HUDEP-2 (cell line): ENCODE measurements around the gene ABCD1.
"Not testable (repeated sequence)": the region's sequence is repeated elsewhere in the genome, so short reads cannot be mapped to it uniquely, and the experiment has no call there.

Experiments
- DNase-seq, 76 experiments: peaks; one replicate each; lab custom pipeline; 2025; ENCODE audit not compliant: unreplicated experiment in 76 of 76; lab: John Stamatoyannopoulos, UW

The ABCD1 gene

GRCh38 chrX:153746991-153747390 is 22.3 kb downstream of the ABCD1 start:
- not testable (repeated sequence) for DNase-seq

GRCh38 chrX:153749017-153749416 is 24.4 kb downstream of the ABCD1 start:
- DNase-seq, result not testable (repeated sequence)

- no peak for DNase-seq
Measured at GRCh38 chrX:153750127-153750774, 25.6 kb downstream of the ABCD1 start.

GRCh38 chrX:153755136-153755535 is 30.5 kb downstream of the ABCD1 start:
- DNase-seq, result no peak

- no peak for DNase-seq
Measured at GRCh38 chrX:153761863-153762262, 37.2 kb downstream of the ABCD1 start.

GRCh38 chrX:153762626-153763173 is 38.0 kb downstream of the ABCD1 start:
- DNase-seq, result no peak

- DNase-seq, result no peak
Measured at GRCh38 chrX:153763298-153763932, 38.8 kb downstream of the ABCD1 start.

GRCh38 chrX:153763989-153764755 is 39.5 kb downstream of the ABCD1 start, which contains the start of gene PLXNB3:
Gene PLXNB3, plus strand, starts transcription at chrX:153764249. Its CDS starts 1,287 bp downstream, at chrX:153765536.
- peak in 73 of 76 experiments; percentile 0 to 79 (median 61) for DNase-seq

- DNase-seq, result no peak
Measured at GRCh38 chrX:153764786-153765137, 40.1 kb downstream of the ABCD1 start.

- DNase-seq, result peak in 69 of 76 experiments; percentile 2 to 71 (median 40)
Measured at GRCh38 chrX:153765138-153766079, 40.8 kb downstream of the ABCD1 start.

- peak in 64 of 76 experiments; percentile 0 to 76 (median 34) for DNase-seq
Measured at GRCh38 chrX:153766098-153766817, 41.6 kb downstream of the ABCD1 start.

- DNase-seq, result no peak
Measured at GRCh38 chrX:153766871-153767673, 42.4 kb downstream of the ABCD1 start.

- no peak for DNase-seq
Measured at GRCh38 chrX:153767674-153768055, 43.0 kb downstream of the ABCD1 start.

GRCh38 chrX:153768311-153769157 is 43.9 kb downstream of the ABCD1 start:
- DNase-seq, result no peak

GRCh38 chrX:153769158-153769864 is 44.7 kb downstream of the ABCD1 start:
- no peak for DNase-seq

- no peak for DNase-seq
Measured at GRCh38 chrX:153769865-153770600, 45.4 kb downstream of the ABCD1 start.
